ENCODE measurements around the gene SLC22A5. TPM values are rescaled to one million over a fixed set of nuclear protein-coding genes. Genes with fewer than 3 reads are reported as not detected.

Gene SLC22A5
- total and polyA plus RNA-seq, 2 of the 8 experiments (the other 6 are each of a cell fraction or from before 2014, with no cell fraction given), result 4.0 to 9.0 TPM

- Histone ChIP-seq H3K4me2 (ENCODE audit: insufficient read depth in 1 of 2, low read depth in 2 of 2, low read length in 2 of 2) (no peak overlapping the region), H2BK5ac (ENCODE audit: low read depth, low read length) (no peak overlapping the region), H3K27me3 (replicated peaks in 1 of 4; ENCODE audit: control insufficient read depth in 3 of 4, extremely low read depth in 1 of 4, insufficient read depth in 3 of 4, low read length in 3 of 4) (no peaks in the 10 kb centered on the region; a peak in 1 of 7 replicates), H3K23ac (ENCODE audit: insufficient read length) (no peak overlapping the region), H3K18ac (ENCODE audit: extremely low read depth, low read length) (no peak overlapping the region), H2AFZ (ENCODE audit: low read length) (no peak overlapping the region), H2BK20ac (ENCODE audit: low read length) (no peak overlapping the region; the same call in 1 of the 2 replicates), H3K9ac (replicated peaks in 1 of 4; ENCODE audit: extremely low read depth in 1 of 4, low read depth in 3 of 4, low read length in 3 of 4) (no peak overlapping the region), H3K14ac (ENCODE audit: insufficient read length) (no peak overlapping the region), H3K56ac (replicated peaks; ENCODE audit: insufficient read length, low read depth, low read length) (no peak overlapping the region), H3K4me3 (ENCODE audit: extremely low read depth in 1 of 4, insufficient read depth in 2 of 4, low read depth in 3 of 4, low read length in 4 of 4) (no peak overlapping the region), H3K4me1 (replicated peaks in 1 of 4; ENCODE audit: control insufficient read depth in 3 of 4, insufficient read depth in 4 of 4, low read length in 3 of 4) (peaks cover 2 to 11% (median 5%) of the 10 kb centered on the region in 4 experiments; a peak in 6 of 7 replicates), H3K9me3 (ENCODE audit: insufficient read depth in 2 of 2, low read depth in 1 of 2, low read length in 1 of 2) (no peaks in the 10 kb centered on the region), H2AK5ac (ENCODE audit: low read depth, low read length) (no peak overlapping the region), H3K36me3 (ENCODE audit: control insufficient read depth in 2 of 4, insufficient read depth in 4 of 4, low read length in 3 of 4) (no peaks in the 10 kb centered on the region), H3K79me1 (ENCODE audit: low read depth, low read length) (no peaks in the 10 kb centered on the region), H4K20me1 (replicated peaks in 1 of 2; ENCODE audit: control insufficient read depth in 1 of 2, insufficient read depth in 2 of 2, low read length in 2 of 2) (peaks cover 0 to 2% of the 10 kb centered on the region in 2 experiments), H3K27ac (ENCODE audit: low read depth, low read length) (no peak overlapping the region), H3K4ac (replicated peaks; ENCODE audit: insufficient read length, low read depth, low read length) (no peak overlapping the region), H3K23me2 (ENCODE audit: low read depth, low read length) (no peaks in the 10 kb centered on the region), H4K91ac (replicated peaks; ENCODE audit: insufficient read length, low read length) (no peak overlapping the region), H3K79me2 (ENCODE audit: control insufficient read depth in 1 of 2, insufficient read depth in 2 of 2, low read length in 2 of 2) (no peaks in the 10 kb centered on the region), H4K5ac (ENCODE audit: insufficient read length, low read depth, low read length) (no peak overlapping the region), H2BK12ac (ENCODE audit: low read depth, low read length) (no peak overlapping the region), H4K8ac (ENCODE audit: extremely low read depth, insufficient read depth, low read length) (no peak overlapping the region), H2BK15ac (ENCODE audit: low read length) (no peak overlapping the region), H2BK120ac (replicated peaks; ENCODE audit: low read depth, low read length) (no peak overlapping the region)
- DNase-seq (ENCODE audit: low read depth in 1 of 2, low spot score in 2 of 2), result no peak
- FAIRE-seq, result no peak
- WGBS, 2 experiments (ENCODE audit: extremely low coverage in 1 of 2, insufficient coverage in 1 of 2, insufficient read length in 1 of 2, insufficient replicate concordance in 2 of 2, low coverage in 1 of 2, low lambda C conversion rate in 2 of 2, missing lambda C conversion rate in 1 of 2), result 87% methylated on average over 3 of the region's 3 CpGs; no CpG with 5 or more reads in 1 of the 2 experiments
- POLR2A ChIA-PET (ENCODE audit: partially characterized antibody), result interaction anchor here (0.8 to 6.5 kb wide), 3 partner anchors 20 to 65 kb away, joined by 3 to 49 read pairs (median 3); partner anchors contain the start of gene IRF1
- CTCF ChIA-PET (ENCODE audit: partially characterized antibody), result interaction anchor here (0.6 to 11.7 kb wide), 12 partner anchors 10 to 736 kb away, joined by 3 to 201 read pairs (median 5); partner anchors contain the start of gene IRF1
- TF ChIP-seq NANOG (IDR thresholded peaks at IDR 0.05; ENCODE audit: insufficient read depth, low read depth, low read length, poor library complexity, severe bottlenecking) (no peak), BCL11A (IDR thresholded peaks at IDR 0.05; ENCODE audit: low read depth in 2 of 2, low read length in 2 of 2) (no peak), TAF7 (optimal IDR thresholded peaks at IDR 0.05; ENCODE audit: borderline replicate concordance, low read depth, low read length) (no peak), YY1 (IDR thresholded peaks at IDR 0.05; ENCODE audit: low read depth, low read length) (no peak), BRCA1 (IDR thresholded peaks at IDR 0.05; ENCODE audit: low read depth, low read length) (no peak), RAD21 (IDR thresholded peaks at IDR 0.05 in 1 of 2, conservative IDR thresholded peaks at IDR 0.05 in 1 of 2; ENCODE audit: low read depth in 2 of 2, low read length in 2 of 2) (no peak), KDM5A (IDR thresholded peaks at IDR 0.05; ENCODE audit: low read length) (no peak), SP2 (IDR thresholded peaks at IDR 0.05; ENCODE audit: low read length) (no peak), SIN3A (conservative IDR thresholded peaks at IDR 0.05 in 1 of 2, IDR thresholded peaks at IDR 0.05 in 1 of 2; ENCODE audit: low read depth in 1 of 2, low read length in 2 of 2) (no peak), TCF12 (IDR thresholded peaks at IDR 0.05; ENCODE audit: low read depth, low read length) (no peak), TBP (IDR thresholded peaks at IDR 0.05; ENCODE audit: low read depth, low read length) (no peak), BACH1 (IDR thresholded peaks at IDR 0.05; ENCODE audit: low read length) (no peak), JUND (IDR thresholded peaks at IDR 0.05; ENCODE audit: low read length) (no peak)
These were observed 54.8 kb downstream of the SLC22A5 start for GRCh38 chr5:132424167-132424880.

All from H1 (cell line).